HuH-7 (cell line): Measurements from ENCODE around the gene SLC27A6.
"Not testable (repeated sequence)": the region's sequence is repeated elsewhere in the genome, so short reads cannot be mapped to it uniquely, and the experiment has no call there.

ENCODE experiments used
- DNase-seq: peaks from one replicate; pipeline ENCODE4 v3.0.0; 2011; ENCODE audit warnings: low spot score

The SLC27A6 gene

DNA sequence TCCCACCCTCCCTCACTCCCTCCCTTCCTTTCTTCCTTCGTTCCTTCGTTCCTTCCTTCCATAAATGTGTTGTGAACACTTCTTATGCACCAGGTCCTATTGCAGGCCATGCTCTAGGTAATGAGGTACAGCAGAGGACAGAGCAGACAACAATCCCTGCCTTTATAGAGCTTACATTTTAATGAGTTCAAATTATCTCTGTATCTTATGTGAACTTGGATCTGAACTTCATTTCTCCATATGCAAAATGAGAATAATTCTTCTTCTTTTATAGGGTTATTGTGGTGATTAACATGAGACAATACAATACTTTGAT, 37.2 kb downstream of the SLC27A6 start:
- no peak for DNase-seq

GRCh38 chr5:129003232-129003631, 37.9 kb downstream of the SLC27A6 start:
- no peak for DNase-seq

DNA sequence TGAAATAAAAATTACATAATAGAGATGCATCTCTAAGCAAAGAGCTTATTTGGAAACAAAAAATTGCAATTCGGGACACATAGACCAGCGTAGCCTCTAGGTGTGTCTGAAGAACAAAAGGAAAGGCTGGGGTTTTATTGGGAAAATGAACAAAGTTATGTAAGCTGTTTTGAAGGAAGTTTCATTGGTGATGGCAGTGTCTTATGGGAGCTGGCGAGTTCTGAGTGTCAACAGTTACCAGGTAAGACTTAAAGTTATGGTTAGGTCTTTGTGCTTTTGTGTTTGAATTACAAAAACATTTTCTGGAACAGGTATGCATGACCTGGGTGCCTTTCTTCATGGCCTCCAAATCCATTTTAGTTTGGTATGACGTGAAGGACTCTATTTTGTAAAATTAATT, 48.9 kb downstream of the SLC27A6 start:
- DNase-seq = no peak

- no peak for DNase-seq
These were observed 53.5 kb downstream of the SLC27A6 start for GRCh38 chr5:129018837-129019236.

GRCh38 chr5:129019401-129019908, 54.2 kb downstream of the SLC27A6 start:
- no peak for DNase-seq

DNA sequence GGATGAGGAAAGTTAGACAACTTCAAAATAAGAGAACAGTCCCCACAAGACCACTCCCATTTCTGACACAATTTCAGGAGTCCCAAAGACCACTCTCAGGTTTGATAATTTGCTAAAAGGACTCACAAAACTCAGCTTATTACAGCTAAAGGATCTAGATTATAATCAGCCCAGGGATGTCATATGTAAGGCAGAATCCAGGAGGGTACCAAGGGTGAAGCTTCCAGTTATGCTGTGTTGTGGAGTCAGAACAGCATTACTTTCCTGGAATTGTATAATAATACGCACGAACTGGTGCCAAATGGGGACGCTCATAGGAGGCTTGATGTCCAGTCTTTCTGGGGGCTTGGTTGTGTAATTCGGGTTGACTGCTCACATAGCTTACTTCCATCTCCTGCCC, 55.4 kb downstream of the SLC27A6 start:
- no peak for DNase-seq

DNA sequence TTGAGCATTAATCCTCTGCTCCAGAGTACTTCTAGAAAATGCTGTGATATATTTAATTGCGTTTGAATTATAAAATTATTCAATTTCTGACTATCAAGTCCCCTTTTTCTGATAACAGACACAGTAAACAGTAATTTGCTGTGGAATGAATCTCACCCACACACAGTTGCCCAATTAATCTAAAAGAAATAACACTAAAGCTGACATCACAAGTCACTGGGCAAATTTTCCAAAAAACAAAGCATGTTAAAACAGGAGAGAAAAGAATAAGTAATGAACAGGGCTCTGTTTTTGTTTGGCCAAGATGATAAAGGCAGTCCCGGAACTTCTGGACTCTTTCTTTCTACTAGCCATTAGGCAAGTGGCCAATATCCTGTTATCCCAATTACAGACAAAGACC, 56.5 kb downstream of the SLC27A6 start:
- no peak for DNase-seq

- no peak for DNase-seq
These were observed 57.3 kb downstream of the SLC27A6 start for GRCh38 chr5:129022599-129022998.

DNA sequence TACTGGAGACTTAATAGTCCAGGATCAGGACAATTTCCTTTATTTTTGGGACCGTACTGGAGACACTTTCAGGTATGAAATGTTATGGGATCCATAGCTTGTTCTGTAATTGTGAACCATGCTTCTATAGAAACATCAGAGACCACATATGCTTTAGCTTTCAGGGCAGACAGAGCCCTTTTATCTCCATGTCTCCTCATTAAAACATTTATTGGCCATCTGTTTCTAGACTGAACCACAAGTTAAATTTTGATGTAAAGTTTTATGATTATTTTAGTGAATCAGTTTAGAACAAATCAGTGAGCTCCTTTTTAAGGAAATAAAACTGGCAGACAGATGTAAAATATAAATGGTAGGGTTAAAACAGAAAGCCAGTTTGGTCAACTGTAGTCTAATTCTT, 62.0 kb downstream of the SLC27A6 start:
- no peak for DNase-seq

DNA sequence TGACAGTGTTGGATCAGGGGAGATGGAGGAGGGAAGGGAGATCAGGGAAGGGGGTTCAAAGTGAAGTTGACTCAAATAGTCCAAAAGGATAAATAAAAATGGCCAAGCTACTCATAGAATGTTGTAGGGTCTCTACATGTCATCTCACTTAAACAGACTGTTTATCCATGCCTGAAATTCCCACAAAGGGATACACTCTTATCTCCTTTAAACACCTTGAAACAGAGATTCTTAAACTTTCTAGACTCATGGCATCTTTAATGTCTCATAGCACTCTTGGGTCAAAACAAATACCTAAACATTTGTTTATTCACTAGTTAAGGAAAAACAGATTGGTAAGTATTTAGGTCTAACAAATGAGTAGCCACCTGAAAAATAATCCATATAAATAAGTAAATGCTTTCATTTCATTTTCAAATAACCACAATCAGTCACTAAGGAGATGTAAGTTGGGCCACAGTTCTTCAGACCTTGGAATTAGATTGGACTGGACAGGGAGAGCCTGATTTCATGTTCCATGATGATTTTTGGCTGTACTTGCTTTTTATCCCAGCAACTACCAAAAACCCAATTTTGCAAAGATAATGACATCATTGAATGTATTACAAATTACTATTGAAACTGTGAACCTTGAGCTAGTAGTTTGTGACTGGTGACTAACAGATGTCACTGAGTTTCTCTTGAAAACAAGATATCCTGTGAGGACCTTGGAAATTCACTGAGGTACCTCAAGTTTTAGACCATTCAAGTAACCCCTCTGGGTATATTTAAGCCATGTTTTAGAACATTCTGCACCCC, 66.8 kb downstream of the SLC27A6 start:
- DNase-seq = no peak

GRCh38 chr5:129036257-129036656, 71.0 kb downstream of the SLC27A6 start:
- not testable (repeated sequence) for DNase-seq

DNA sequence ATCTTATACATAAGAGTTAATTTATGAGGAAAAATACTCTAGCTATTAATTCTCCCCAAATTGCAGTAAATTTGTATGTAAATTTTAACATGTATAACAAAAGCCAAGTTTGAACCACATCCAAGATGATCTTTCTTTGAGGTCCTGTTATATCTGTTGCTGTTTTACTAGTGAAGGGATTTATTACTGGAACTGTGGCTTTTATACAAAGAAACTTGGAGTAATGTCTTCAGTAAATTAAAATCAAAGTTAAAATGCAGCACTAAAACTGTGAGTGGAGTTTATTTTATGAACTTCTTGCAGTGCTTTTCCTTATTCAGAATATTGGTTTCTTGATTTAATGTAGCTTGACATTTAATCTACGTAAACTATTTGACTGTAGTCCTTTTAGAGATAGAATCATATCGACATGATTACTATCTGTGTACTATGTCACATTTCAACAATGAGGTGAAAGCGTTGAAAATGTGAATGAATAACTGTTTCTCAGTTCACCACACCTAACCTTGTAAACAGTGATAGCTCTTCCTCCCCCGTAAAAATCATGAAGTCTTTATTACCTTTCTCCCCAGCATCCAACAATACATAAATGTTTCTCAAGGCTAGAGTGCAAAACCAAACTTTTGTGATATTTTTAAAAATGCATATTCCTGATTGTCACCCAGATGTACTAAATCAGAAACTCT, 76.1 kb downstream of the SLC27A6 start:
- DNase-seq = no peak

DNA sequence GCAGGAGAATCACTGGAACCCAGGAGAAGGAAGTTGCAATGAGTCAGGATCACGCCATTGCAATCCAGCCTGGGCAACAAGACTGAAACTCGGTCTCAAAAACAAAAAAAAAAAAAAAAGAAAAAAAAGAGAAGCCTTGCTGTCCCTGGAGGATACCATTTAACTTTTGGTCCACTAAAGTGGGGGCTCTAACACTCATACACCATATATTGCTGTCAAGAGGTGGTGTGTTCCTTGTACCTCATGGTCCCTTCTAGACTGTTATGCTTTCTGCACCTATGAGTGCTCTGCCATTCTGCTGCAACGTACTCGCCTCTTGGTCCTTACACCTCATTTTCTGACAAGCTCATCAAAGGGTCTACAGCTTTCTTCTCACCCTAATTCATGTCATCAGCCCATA, 77.0 kb downstream of the SLC27A6 start:
- no peak for DNase-seq

DNA sequence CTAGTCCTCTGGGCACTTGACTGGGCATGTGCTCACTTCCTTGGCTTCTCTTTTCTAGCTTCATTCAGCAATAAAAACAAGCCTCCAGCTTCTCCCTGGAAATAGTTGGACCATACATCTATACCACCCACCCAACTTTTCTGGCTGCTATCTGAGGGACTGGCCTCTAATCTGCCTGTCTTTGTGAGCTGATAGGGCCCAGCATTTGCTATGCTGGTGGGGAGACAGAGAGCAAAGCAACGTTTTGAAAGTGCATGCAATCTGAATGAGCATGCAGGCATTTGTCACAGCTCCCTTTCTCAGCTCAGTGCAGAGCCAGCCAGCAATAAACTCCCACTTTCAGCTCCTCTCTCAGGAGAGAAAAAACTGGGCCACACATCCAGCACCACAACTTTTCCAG, 78.6 kb downstream of the SLC27A6 start:
- DNase-seq = no peak

- no peak for DNase-seq
These were observed 80.9 kb downstream of the SLC27A6 start for GRCh38 chr5:129046151-129046550.

DNA sequence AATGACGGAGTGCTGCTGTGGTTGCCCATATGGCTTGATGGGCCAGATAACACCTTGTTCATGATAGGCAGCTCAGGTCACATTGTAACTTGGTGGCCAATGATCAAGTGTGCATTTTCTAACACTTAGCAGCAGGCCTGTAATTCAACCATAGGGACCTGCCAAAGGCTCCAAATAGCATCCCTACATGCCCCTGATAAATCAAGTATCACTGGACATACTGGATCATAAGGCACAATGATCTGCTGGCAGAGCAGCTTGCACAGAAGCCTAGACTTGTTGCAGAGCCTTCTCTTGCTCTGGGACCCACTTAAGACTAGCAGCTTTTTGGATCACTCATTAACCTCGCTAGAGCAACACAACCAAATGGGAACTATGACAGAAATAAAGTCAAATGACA, 83.2 kb downstream of the SLC27A6 start:
- no peak for DNase-seq

- no peak for DNase-seq
These were observed 84.0 kb downstream of the SLC27A6 start for GRCh38 chr5:129049126-129049799.

GRCh38 chr5:129051283-129051682, 86.0 kb downstream of the SLC27A6 start:
- no peak for DNase-seq

GRCh38 chr5:129053438-129053837, 88.2 kb downstream of the SLC27A6 start:
- DNase-seq = no peak

DNA sequence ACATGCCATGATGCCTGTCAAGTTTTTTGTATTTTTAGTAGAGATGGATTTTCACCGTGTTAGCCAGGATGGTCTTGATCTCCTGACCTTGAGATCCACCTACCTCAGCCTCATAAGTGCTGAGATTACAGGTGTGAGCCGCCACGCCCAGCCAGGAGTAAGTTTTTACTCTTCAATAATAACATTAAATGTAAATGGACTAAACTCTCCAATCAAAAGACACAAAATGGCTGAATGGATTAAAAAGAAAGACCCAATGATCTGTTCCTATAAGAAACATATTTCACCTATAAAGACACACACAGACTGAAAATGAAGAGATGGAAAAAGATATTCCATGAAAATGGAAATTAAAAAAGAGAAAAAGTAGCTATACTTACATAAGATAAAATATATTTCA, 92.0 kb downstream of the SLC27A6 start:
- no peak for DNase-seq

DNA sequence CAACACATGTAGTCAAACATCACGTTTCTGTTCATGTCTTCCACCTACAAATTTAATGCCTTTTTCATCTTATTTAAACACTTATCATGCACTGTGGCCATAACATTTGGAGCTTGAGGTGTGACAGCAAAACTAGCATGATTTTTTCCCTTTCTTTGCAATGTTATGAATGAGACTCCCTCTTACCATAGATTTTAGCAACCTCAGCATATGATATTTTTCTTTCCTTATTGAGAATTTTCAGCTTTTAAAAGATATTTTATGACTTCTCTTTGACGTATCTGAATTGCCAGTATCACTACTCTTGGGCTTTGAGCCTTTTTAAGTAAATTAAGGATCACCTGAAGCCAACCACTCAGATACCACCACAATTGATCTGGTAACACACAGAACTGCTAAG, 96.6 kb downstream of the SLC27A6 start:
- no peak for DNase-seq

GRCh38 chr5:129063483-129064113, 98.3 kb downstream of the SLC27A6 start:
- no peak for DNase-seq

DNA sequence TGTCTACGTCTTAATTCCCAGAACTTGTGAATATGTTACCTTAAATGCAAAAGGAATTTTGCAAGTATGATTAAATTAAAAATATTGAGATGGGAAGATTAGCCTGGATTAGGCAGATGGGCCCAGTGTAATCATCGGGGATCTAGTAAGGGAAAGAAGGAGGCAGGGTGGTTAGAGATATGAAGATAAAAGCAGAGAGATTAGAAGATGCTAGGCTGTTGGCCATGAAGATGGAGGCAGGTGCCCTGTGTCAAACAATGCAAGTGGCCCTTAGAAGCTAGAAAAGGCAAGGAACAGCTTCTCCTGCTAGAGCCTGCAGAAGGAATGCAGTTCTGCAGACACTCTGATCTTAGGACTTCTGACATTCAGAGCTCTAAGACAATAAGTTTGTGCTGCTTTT, 100.4 kb downstream of the SLC27A6 start:
- no peak for DNase-seq
